ENCODE results near the gene MAN2A2.

DNA sequence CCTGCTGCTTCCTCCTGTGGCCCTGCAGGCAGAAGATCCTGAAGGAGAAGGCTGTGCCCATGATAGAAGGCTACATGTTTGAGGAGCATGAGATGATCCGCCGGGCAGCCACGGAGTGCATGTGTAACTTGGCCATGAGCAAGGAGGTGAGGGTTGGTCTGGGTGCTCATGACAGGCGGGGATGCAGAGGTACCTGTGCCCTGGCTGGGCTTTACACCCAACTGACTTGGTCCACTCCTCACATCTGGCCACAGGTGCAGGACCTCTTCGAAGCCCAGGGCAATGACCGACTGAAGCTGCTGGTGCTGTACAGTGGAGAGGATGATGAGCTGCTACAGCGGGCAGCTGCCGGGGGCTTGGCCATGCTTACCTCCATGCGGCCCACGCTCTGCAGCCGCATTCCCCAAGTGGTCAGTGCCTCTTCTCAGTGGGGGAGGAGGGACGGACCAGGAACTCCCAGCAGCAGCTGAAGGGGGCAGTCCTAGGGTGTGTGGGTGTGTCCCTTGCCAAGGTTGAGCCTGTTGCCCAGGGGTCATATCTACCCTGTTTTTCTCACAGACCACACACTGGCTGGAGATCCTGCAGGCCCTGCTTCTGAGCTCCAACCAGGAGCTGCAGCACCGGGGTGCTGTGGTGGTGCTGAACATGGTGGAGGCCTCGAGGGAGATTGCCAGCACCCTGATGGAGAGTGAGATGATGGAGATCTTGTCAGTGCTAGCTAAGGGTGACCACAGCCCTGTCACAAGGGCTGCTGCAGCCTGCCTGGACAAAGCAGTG lies 50.0 kb downstream of the MAN2A2 start:
- no peak for TF ChIP-seq CTCF (IDR thresholded peaks at IDR 0.05 in 4 of 5, conservative IDR thresholded peaks at IDR 0.05 in 1 of 5)
- TF ChIP-seq POLR2A (IDR thresholded peaks at IDR 0.05), result no peak
